ENCODE data around the gene FRMD5. TPM values are rescaled to one million over a fixed set of nuclear protein-coding genes. Genes with fewer than 3 reads are reported as not detected.
"Not testable (repeated sequence)": the region's sequence is repeated elsewhere in the genome, so short reads cannot be mapped to it uniquely, and the experiment has no call there.

FRMD5 gene
- total RNA-seq, 1 donor from 2014 or later, result 3.0 TPM

GRCh38 chr15:43871835-43872234 lies 323.2 kb downstream of the FRMD5 start:
- DNase-seq (ENCODE audit: low read depth), result no peak
- TF ChIP-seq, protein P1, sequence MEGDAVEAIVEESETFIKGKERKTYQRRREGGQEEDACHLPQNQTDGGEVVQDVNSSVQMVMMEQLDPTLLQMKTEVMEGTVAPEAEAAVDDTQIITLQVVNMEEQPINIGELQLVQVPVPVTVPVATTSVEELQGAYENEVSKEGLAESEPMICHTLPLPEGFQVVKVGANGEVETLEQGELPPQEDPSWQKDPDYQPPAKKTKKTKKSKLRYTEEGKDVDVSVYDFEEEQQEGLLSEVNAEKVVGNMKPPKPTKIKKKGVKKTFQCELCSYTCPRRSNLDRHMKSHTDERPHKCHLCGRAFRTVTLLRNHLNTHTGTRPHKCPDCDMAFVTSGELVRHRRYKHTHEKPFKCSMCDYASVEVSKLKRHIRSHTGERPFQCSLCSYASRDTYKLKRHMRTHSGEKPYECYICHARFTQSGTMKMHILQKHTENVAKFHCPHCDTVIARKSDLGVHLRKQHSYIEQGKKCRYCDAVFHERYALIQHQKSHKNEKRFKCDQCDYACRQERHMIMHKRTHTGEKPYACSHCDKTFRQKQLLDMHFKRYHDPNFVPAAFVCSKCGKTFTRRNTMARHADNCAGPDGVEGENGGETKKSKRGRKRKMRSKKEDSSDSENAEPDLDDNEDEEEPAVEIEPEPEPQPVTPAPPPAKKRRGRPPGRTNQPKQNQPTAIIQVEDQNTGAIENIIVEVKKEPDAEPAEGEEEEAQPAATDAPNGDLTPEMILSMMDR (conservative IDR thresholded peaks at IDR 0.05; ENCODE audit: low read depth, low read length), result no peak
- H3K4me3 ChIP-seq (ENCODE audit: low read depth, low read length), result no peak overlapping the region

DNA sequence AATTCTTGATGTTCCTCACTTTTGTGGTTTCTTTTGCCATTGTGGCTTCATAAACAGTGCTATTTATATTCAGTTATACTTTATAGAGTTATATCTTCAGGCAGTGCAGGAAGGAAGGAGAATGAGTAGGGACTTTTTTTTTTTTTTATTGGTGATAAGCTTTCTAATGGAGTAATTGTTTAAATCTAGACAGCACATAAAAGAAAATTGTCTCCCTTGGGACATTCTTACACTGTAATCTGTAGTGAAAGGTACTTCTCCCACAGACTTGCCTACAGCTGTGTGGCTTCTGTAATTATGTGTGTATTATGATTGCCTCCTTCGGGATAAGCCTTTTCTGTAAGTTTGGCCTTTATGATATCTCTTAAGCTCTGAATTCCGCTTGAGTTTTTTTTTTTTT lies 326.7 kb downstream of the FRMD5 start:
- no peak overlapping the region for H3K4me3 ChIP-seq (ENCODE audit: low read depth, low read length)
- no peak for DNase-seq (ENCODE audit: low read depth)
- TF ChIP-seq, protein P1 (conservative IDR thresholded peaks at IDR 0.05; ENCODE audit: low read depth, low read length), result no peak

GRCh38 chr15:43867096-43867495 lies 328.0 kb downstream of the FRMD5 start:
- DNase-seq (ENCODE audit: low read depth), result no peak
- TF ChIP-seq, protein P1 (conservative IDR thresholded peaks at IDR 0.05; ENCODE audit: low read depth, low read length), result no peak
- H3K4me3 ChIP-seq (ENCODE audit: low read depth, low read length), result no peak overlapping the region

- H3K4me3 ChIP-seq (ENCODE audit: low read depth, low read length), result not testable (repeated sequence)
These were observed 328.4 kb downstream of the FRMD5 start for GRCh38 chr15:43866636-43867035.

GRCh38 chr15:43859546-43859945 lies 335.5 kb downstream of the FRMD5 start:
- no peak overlapping the region for H3K4me3 ChIP-seq (ENCODE audit: low read depth, low read length)
- TF ChIP-seq, protein P1 (conservative IDR thresholded peaks at IDR 0.05; ENCODE audit: low read depth, low read length), result no peak
- DNase-seq (ENCODE audit: low read depth), result no peak

More at GRCh38 chr15:43866636-43867035, 328.4 kb downstream of the FRMD5 start:
- not testable (repeated sequence) for DNase-seq (ENCODE audit: low read depth)

DNA sequence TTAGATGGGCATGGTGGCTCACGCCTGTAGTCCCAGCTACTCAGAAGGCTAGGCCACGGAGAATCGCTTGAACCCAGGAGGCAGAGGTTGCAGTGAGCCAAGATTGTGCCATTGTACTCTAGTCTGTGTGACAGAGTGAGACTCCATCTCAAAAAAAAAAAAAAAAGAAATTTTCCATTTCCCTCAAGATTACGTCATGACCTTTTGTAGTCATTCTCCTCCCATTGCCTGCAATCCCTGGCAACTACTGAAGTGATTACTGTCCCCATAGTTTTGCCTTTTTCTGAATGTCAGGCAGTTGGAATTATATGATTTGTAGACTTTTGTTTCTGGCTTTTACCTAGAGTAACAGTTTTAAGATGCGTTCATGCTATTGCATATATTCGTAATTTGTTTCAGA lies 340.3 kb downstream of the FRMD5 start:
- no peak for DNase-seq (ENCODE audit: low read depth)
- TF ChIP-seq, protein P1 (conservative IDR thresholded peaks at IDR 0.05; ENCODE audit: low read depth, low read length), result no peak
- H3K4me3 ChIP-seq (ENCODE audit: low read depth, low read length), result no peak overlapping the region

DNA sequence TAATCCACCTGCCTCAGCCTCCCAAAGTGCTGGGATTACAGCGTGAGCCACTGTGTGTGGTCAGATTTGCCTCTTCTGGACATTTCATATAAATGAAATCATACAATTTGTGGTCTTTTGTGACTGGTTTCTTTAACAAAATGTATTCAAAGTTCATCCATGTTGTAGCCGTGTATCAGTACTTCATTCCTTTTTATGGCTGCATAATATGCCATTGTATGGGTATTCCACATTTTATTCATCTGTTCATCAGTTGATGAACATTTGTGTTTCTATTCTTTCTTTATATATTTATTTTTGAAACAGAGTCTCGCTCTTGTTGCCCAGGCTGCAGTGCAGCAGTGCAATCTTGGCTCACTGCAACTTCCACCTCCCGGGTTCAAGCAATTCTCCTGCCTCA lies 342.5 kb downstream of the FRMD5 start:
- no peak for DNase-seq (ENCODE audit: low read depth)
- no peak overlapping the region for H3K4me3 ChIP-seq (ENCODE audit: low read depth, low read length)
- TF ChIP-seq, protein P1 (conservative IDR thresholded peaks at IDR 0.05; ENCODE audit: low read depth, low read length), result no peak
